Hepatocyte (in vitro differentiated cells): ENCODE data around the gene RBM19. TPM values are rescaled to one million over a fixed set of nuclear protein-coding genes. Genes with fewer than 3 reads are reported as not detected.

Experiments
- DNase-seq: peaks from one replicate; pipeline ENCODE4 v3.0.0-alpha.2; 2016; ENCODE audit warnings: low spot score
- H2AFZ ChIP-seq: fragments of 200-600 bp; sonication (generic); 2 replicates; pipeline ENCODE4 v1.6.0; 2016; ENCODE audit warnings: antibody characterized with exemption, mild to moderate bottlenecking
- H3K27ac ChIP-seq: fragments of 200-600 bp; sonication (generic); 2 replicates; pipeline ENCODE4 v1.5.1; 2016; ENCODE audit warnings: mild to moderate bottlenecking
- H3K27me3 ChIP-seq: fragments of 200-600 bp; sonication (generic); 2 replicates; pipeline ENCODE4 v1.6.1; 2016
- H3K36me3 ChIP-seq: fragments of 200-600 bp; sonication (generic); replicated peaks from 2 replicates; pipeline ENCODE4 v1.5.1; 2016; ENCODE audit warnings: low read depth; ENCODE audit not compliant: insufficient read depth
- H3K4me1 ChIP-seq: fragments of 200-600 bp; sonication (generic); 2 replicates; pipeline ENCODE4 v1.5.1; 2016; ENCODE audit warnings: mild to moderate bottlenecking, moderate library complexity; ENCODE audit not compliant: insufficient read depth
- H3K4me2 ChIP-seq: fragments of 200-600 bp; sonication (generic); 2 replicates; pipeline ENCODE4 v1.6.0; 2016
- H3K4me3 ChIP-seq: fragments of 200-600 bp; sonication (generic); 2 replicates; pipeline ENCODE4 v1.5.1; 2016; ENCODE audit warnings: mild to moderate bottlenecking
- H3K79me2 ChIP-seq: fragments of 200-600 bp; sonication (generic); 2 replicates; pipeline ENCODE4 v1.6.0; 2017; ENCODE audit warnings: mild to moderate bottlenecking
- H3K9me2 ChIP-seq: fragments of 200-600 bp; sonication (generic); replicated peaks from 2 replicates; pipeline ENCODE4 v1.6.0; 2017; ENCODE audit warnings: mild to moderate bottlenecking; ENCODE audit not compliant: insufficient read depth
- H3K9me3 ChIP-seq: fragments of 200-600 bp; sonication (generic); 2 replicates; pipeline ENCODE4 v1.5.1; 2016; ENCODE audit warnings: low read depth, mild to moderate bottlenecking
- H4K20me1 ChIP-seq: fragments of 200-600 bp; sonication (generic); 2 replicates; pipeline ENCODE4 v1.6.0; 2016; ENCODE audit warnings: mild to moderate bottlenecking; ENCODE audit not compliant: insufficient read depth, poor library complexity, severe bottlenecking
- EZH2 ChIP-seq: fragments of 200-600 bp; sonication (generic); IDR thresholded peaks from 2 replicates; pipeline ENCODE4 v1.6.1; 2016; ENCODE audit warnings: antibody characterized with exemption, mild to moderate bottlenecking, borderline replicate concordance
- EZH2phosphoT487 ChIP-seq: fragments of 200-600 bp; sonication (generic); IDR thresholded peaks from one replicate; pipeline ENCODE4 v1.6.1; 2018; ENCODE audit warnings: antibody characterized with exemption, mild to moderate bottlenecking, low read depth, moderate library complexity; ENCODE audit not compliant: unreplicated experiment, severe bottlenecking
- WGBS: methylation state at CpG from one replicate; pipeline ENCODE4 v1.1.6; 2016; ENCODE audit warnings: low lambda C conversion rate; ENCODE audit errors: missing lambda C conversion rate; 5-methylcytosine and 5-hydroxymethylcytosine counted together
- polyA plus RNA-seq: library from polyadenylated mRNA; unstranded; fragments of >200 nt; fragmentation: Nextera tagmentation; extraction: Ambion mirVana; gene quantifications from 2 replicates; pipeline ENCODE4 v1.2.1, GENCODE V29; 2016
- total RNA-seq: library from RNA; depleted of rRNA; stranded (reverse); fragments of >200 nt; gene quantifications from 2 replicates; pipeline ENCODE4 v1.2.3, GENCODE V29; 2014
- TF ChIP-seq, protein P1 (sequence below): fragments of 200-600 bp; sonication (generic); IDR thresholded peaks from 2 replicates; pipeline ENCODE4 v1.5.1; 2016; ENCODE audit warnings: antibody characterized with exemption, mild to moderate bottlenecking; ENCODE audit not compliant: poor library complexity

RBM19 gene
- total and polyA plus RNA-seq, 2 experiments from 2014 or later: 14.5 to 16.8 TPM

DNA sequence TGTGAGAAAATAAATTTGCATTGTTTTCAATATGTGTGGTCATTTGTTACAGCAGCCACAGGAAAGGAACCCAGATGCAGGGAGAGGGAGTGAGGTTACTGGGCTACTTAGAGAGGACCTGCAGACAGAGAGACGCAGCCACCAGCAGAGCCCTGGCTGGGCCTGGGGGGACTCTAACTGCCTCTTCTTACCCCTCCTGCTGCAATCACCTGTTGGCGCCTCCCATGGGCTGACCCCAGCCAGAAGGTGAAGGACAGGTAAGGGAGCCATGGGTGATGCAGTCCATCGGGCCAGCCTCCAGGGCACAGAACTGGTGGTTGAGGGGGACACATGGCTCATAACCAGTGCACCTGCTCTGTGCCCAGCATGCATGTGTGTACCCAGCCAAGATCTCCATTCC is 15.8 kb upstream of the RBM19 start:
- no peaks in the 10 kb centered on the region for H3K9me3 ChIP-seq
- H3K9me2 ChIP-seq: no peaks in the 10 kb centered on the region
- H3K4me2 ChIP-seq: no peak overlapping the region
- no peak overlapping the region for H2AFZ ChIP-seq
- no peaks in the 10 kb centered on the region for H3K79me2 ChIP-seq
- TF ChIP-seq, protein P1, sequence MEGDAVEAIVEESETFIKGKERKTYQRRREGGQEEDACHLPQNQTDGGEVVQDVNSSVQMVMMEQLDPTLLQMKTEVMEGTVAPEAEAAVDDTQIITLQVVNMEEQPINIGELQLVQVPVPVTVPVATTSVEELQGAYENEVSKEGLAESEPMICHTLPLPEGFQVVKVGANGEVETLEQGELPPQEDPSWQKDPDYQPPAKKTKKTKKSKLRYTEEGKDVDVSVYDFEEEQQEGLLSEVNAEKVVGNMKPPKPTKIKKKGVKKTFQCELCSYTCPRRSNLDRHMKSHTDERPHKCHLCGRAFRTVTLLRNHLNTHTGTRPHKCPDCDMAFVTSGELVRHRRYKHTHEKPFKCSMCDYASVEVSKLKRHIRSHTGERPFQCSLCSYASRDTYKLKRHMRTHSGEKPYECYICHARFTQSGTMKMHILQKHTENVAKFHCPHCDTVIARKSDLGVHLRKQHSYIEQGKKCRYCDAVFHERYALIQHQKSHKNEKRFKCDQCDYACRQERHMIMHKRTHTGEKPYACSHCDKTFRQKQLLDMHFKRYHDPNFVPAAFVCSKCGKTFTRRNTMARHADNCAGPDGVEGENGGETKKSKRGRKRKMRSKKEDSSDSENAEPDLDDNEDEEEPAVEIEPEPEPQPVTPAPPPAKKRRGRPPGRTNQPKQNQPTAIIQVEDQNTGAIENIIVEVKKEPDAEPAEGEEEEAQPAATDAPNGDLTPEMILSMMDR: no peak
- TF ChIP-seq EZH2phosphoT487 (no peak), EZH2 (no peak)
- no peak for DNase-seq
- H3K4me3 ChIP-seq: no peak overlapping the region
- no peaks in the 10 kb centered on the region for H3K27me3 ChIP-seq
- H3K27ac ChIP-seq: no peak overlapping the region
- no peaks in the 10 kb centered on the region for H3K36me3 ChIP-seq
- H3K4me1 ChIP-seq: no peaks in the 10 kb centered on the region
- no peaks in the 10 kb centered on the region for H4K20me1 ChIP-seq
- WGBS: 96% methylated on average over 3 of the region's 3 CpGs

DNA sequence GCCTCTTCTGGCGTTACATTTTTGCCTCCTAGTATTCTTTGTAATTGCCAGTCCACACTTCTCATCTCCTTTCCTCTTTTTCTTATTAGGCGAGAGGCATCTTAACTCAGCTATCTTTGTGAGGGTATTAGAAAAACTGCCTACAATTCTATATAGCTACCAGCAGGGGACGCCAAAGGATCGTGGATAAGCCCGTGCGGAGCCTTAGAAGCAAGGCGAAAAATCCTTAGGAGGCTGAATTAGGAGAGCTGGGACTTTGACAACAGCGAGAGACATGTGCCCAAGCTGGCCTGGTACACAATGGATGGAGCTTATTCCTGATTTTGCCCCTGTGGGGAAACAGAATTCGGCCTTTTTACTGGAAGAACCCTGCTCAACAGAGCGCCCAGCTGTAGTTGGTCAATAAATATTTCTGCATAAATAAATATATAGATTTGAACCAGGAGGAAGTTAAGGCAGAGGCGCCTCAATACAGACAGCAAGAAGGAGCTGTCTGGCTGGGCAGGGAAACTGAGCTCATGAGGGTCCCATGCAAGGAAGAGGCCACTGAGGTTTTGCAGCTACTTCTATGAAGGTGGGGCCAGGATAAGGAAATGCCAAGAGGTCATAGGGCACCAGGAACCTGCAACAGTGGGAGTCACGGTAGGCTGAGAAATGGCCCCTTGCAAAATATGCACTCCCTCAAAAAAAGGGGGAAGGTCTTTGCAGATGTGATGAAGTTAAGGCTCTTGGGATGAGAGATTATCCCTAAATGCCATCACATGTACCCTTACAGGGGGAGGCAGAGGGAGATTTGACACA is 14.6 kb upstream of the RBM19 start:
- no peaks in the 10 kb centered on the region for H3K9me3 ChIP-seq
- peak; percentile 89 for DNase-seq
- TF ChIP-seq EZH2phosphoT487: no peak
- TF ChIP-seq, protein P1: peak; percentile 94

DNA sequence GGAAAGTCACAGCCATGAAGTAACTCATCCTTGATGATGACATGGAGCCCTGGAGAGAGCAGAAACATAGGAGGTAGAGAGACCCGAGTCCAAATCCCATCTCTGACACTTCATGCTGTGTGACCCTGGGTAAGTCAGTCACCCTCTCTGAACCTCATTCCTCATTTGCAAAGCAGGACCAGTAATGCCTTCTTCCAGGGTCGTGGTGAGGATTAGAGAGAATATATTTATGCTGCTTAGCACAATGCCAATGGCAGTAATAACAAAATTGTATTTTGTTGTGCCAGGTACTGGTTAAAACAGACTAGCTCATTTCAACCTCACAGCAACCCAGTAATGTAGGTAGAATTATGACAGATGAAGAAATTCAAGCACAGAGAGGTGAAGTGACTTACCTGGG is 13.9 kb upstream of the RBM19 start:
- TF ChIP-seq EZH2: no peak
- no peak for TF ChIP-seq EZH2phosphoT487
- TF ChIP-seq, protein P1: no peak
- H3K36me3 ChIP-seq: no peaks in the 10 kb centered on the region
- H4K20me1 ChIP-seq: no peaks in the 10 kb centered on the region
- H3K9me3 ChIP-seq: no peaks in the 10 kb centered on the region
- no peaks in the 10 kb centered on the region for H3K9me2 ChIP-seq
- no peak overlapping the region for H3K4me2 ChIP-seq
- H3K27me3 ChIP-seq: no peaks in the 10 kb centered on the region
- DNase-seq: no peak
- H3K27ac ChIP-seq: no peak overlapping the region
- no peak overlapping the region for H2AFZ ChIP-seq
- H3K79me2 ChIP-seq: no peaks in the 10 kb centered on the region
- no peak overlapping the region for H3K4me3 ChIP-seq
- 77% methylated on average over 2 of the region's 2 CpGs for WGBS
- no peaks in the 10 kb centered on the region for H3K4me1 ChIP-seq

More for the DNA sequence above, 14.6 kb upstream of the RBM19 start:
- Histone ChIP-seq H3K36me3 (no peaks in the 10 kb centered on the region), H4K20me1 (no peaks in the 10 kb centered on the region), H3K4me3 (no peak overlapping the region), H3K4me2 (no peak overlapping the region), H3K27me3 (no peaks in the 10 kb centered on the region), H3K9me2 (no peaks in the 10 kb centered on the region), H2AFZ (no peak overlapping the region), H3K79me2 (no peaks in the 10 kb centered on the region), H3K4me1 (no peaks in the 10 kb centered on the region), H3K27ac (no peak overlapping the region)
- 23% methylated on average over 12 of the region's 12 CpGs for WGBS
